Measurements from ENCODE around the gene CDKN2A.

Gene CDKN2A

GRCh38 chr9:21936161-21936560, 58.0 kb downstream of the CDKN2A start:
- no peak for DNase-seq

GRCh38 chr9:21935631-21936030, 58.6 kb downstream of the CDKN2A start:
- no peak for DNase-seq

GRCh38 chr9:21933865-21934264, 60.3 kb downstream of the CDKN2A start:
- DNase-seq, result no peak

- no peak for DNase-seq
These were observed 60.9 kb downstream of the CDKN2A start for GRCh38 chr9:21933281-21933680.

- no peak for DNase-seq
These were observed 62.8 kb downstream of the CDKN2A start for GRCh38 chr9:21931428-21931827.

- DNase-seq, result no peak
These were observed 66.4 kb downstream of the CDKN2A start for GRCh38 chr9:21927752-21928151.

- no peak for DNase-seq
These were observed 70.5 kb downstream of the CDKN2A start for GRCh38 chr9:21923694-21924093.

- no peak for DNase-seq
These were observed 74.5 kb downstream of the CDKN2A start for GRCh38 chr9:21919377-21920362.
